ENCODE data around the gene KRT33A. TPM values are rescaled to one million over a fixed set of nuclear protein-coding genes. Genes with fewer than 3 reads are reported as not detected.

The KRT33A gene
- total RNA-seq, 2 experiments from 2014 or later = not detected

GRCh38 chr17:41315204-41315794 lies 35.3 kb downstream of the KRT33A start, which contains the start of gene KRTAP17-1:
Gene KRTAP17-1, minus strand, starts transcription at chr17:41315710. Its CDS starts 60 bp downstream, at chr17:41315650.
- ChIA-PET CTCF (no interaction called here), POLR2A (no interaction called here)
- Mint-ChIP-seq H3K36me3 (ENCODE audit: low read depth) (no peaks in the 10 kb centered on the region), H3K4me1 (ENCODE audit: low read depth) (peaks cover 26% of the 10 kb centered on the region), H3K27me3 (no peaks in the 10 kb centered on the region), H3K27ac (no peak within 1 kb of the TSS), H3K9me3 (peaks cover 9% of the 10 kb centered on the region), H3K4me3 (no peak within 1 kb of the TSS)
- no peak for TF ChIP-seq CTCF (IDR thresholded peaks at IDR 0.05)
- ATAC-seq (ENCODE audit: poor library complexity) (no peak), DNase-seq (no peak)
- Histone ChIP-seq H3K9me3 (ENCODE audit: control insufficient read depth in 1 of 2, insufficient read depth in 1 of 2, low read length in 2 of 2) (no peaks in the 10 kb centered on the region), H3K36me3 (ENCODE audit: insufficient read depth, low read length) (no peaks in the 10 kb centered on the region), H3K27me3 (ENCODE audit: control insufficient read depth in 1 of 2, insufficient read depth in 2 of 2, low read length in 2 of 2) (no peaks in the 10 kb centered on the region), H3K4me1 (ENCODE audit: insufficient read depth, low read length) (peaks cover 18% of the 10 kb centered on the region), H3K4me3 (ENCODE audit: low read length) (no peak within 1 kb of the TSS), H3K27ac (ENCODE audit: low read depth in 1 of 2, low read length in 2 of 2) (no peak within 1 kb of the TSS)
- intact Hi-C loops (cut with DNase I, micrococcal nuclease) = no loop called here

DNA sequence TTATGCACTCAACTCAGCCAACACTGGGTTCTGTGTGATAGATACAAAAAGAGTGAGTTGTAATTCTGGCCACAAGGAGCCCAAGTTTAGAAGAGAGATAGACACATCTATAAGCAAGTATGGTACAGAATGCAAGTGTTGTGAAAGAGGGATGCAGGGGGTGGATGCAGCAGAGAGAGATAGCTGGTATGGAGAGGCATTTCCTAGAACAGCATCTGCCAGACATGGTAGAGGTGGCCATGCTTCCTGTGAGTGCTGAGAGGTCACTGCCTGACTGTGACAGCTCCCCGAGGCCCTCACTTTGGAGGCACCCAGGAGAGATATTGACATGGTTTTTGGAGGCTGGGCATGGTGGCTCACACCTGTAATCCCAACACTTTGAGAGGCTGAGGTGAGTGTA lies 39.5 kb downstream of the KRT33A start:
- Histone ChIP-seq H3K36me3 (ENCODE audit: insufficient read depth, low read length) (no peaks in the 10 kb centered on the region), H3K27ac (ENCODE audit: low read depth in 1 of 2, low read length in 2 of 2) (no peak overlapping the region), H3K27me3 (ENCODE audit: control insufficient read depth in 1 of 2, insufficient read depth in 2 of 2, low read length in 2 of 2) (no peaks in the 10 kb centered on the region), H3K9me3 (ENCODE audit: control insufficient read depth in 1 of 2, insufficient read depth in 1 of 2, low read length in 2 of 2) (no peaks in the 10 kb centered on the region), H3K4me1 (ENCODE audit: insufficient read depth, low read length) (peaks cover 55% of the 10 kb centered on the region), H3K4me3 (ENCODE audit: low read length) (no peak overlapping the region)
- POLR2A ChIA-PET = no interaction called here
- TF ChIP-seq CTCF (IDR thresholded peaks at IDR 0.05) = no peak
- no peak overlapping the region for H3K4me3 Mint-ChIP-seq
- CTCF ChIA-PET = no interaction called here
- no peaks in the 10 kb centered on the region for H3K27me3 Mint-ChIP-seq
- ATAC-seq (ENCODE audit: poor library complexity) (no peak), DNase-seq (no peak)
- intact Hi-C loops (cut with DNase I, micrococcal nuclease) = no loop called here
- peak overlapping the region; percentile 98 for H3K27ac Mint-ChIP-seq
- peaks cover 7% of the 10 kb centered on the region for H3K36me3 Mint-ChIP-seq (ENCODE audit: low read depth)
- peaks cover 2% of the 10 kb centered on the region for H3K9me3 Mint-ChIP-seq
- peaks cover 65% of the 10 kb centered on the region for H3K4me1 Mint-ChIP-seq (ENCODE audit: low read depth)

DNA sequence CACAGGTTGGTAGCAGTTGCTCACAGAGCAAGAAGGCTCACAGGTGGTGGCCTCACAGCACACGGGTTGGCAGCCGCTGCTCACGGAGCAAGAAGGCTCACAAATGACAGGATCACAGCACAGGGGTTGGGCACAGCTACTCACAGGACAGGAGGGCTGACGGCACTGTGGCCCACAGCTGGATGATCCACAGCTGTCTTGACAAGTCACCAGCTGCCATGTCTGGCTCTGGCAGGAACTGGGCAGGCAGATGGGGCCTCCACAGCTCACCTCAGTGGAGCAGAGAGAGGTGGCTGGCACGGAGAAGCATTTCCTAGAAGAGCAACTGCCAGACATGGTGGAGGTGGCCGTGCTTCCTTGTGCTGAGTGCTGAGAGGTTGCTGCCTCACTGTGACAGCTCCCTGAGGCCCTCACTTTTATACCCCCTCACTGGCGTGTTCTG lies 41.7 kb downstream of the KRT33A start, which contains the start of gene KRTAP16-1:
Gene KRTAP16-1 (minus strand): TSS at position 392 of the 442 bp plus-strand sequence. CDS start 56 bp downstream, at position 336.
- intact Hi-C loops (cut with DNase I, micrococcal nuclease) = loop anchor here in 1 of 2 experiments (1.0 to 5.0 kb wide), 4 partner anchors 13 to 402 kb away; partner anchors contain the start of gene KRTAP4-12
- Histone ChIP-seq H3K9me3 (ENCODE audit: control insufficient read depth in 1 of 2, insufficient read depth in 1 of 2, low read length in 2 of 2) (no peaks in the 10 kb centered on the region), H3K27me3 (ENCODE audit: control insufficient read depth in 1 of 2, insufficient read depth in 2 of 2, low read length in 2 of 2) (no peaks in the 10 kb centered on the region)

More for the DNA sequence above, 41.7 kb downstream of the KRT33A start, which contains the start of gene KRTAP16-1:
- Mint-ChIP-seq H3K36me3 (ENCODE audit: low read depth) (peaks cover 7% of the 10 kb centered on the region), H3K27ac (peak within 1 kb of the TSS; percentile 98), H3K9me3 (peaks cover 2% of the 10 kb centered on the region), H3K4me3 (peak within 1 kb of the TSS; percentile 81), H3K27me3 (no peaks in the 10 kb centered on the region), H3K4me1 (ENCODE audit: low read depth) (peaks cover 69% of the 10 kb centered on the region)
- no peak for TF ChIP-seq CTCF (IDR thresholded peaks at IDR 0.05)
- H3K27ac ChIP-seq (ENCODE audit: low read depth in 1 of 2, low read length in 2 of 2) = peak within 1 kb of the TSS; percentile 69 to 83
- peak in 10 of 14 experiments; percentile 42 to 71 (median 62) for DNase-seq
- no peaks in the 10 kb centered on the region for H3K36me3 ChIP-seq (ENCODE audit: insufficient read depth, low read length)
- no peak for ATAC-seq (ENCODE audit: poor library complexity)
- peak within 1 kb of the TSS; percentile 36 for H3K4me3 ChIP-seq (ENCODE audit: low read length)
- ChIA-PET POLR2A (interaction anchor here (0.6 to 3.2 kb wide), 28 partner anchors 10 to 794 kb away, joined by 3 to 61 read pairs (median 5); partner anchors contain the start of genes EIF1 and KRTAP4-4), CTCF (interaction anchor here (2.9 kb wide), 1 partner anchor 13 kb away, joined by 23 read pairs; no protein-coding TSS in a partner anchor)
- peaks cover 55% of the 10 kb centered on the region for H3K4me1 ChIP-seq (ENCODE audit: insufficient read depth, low read length)

All from CD4-positive, alpha-beta T cell (primary cell).